ENCODE data around the gene SYNC.

Gene SYNC

DNA sequence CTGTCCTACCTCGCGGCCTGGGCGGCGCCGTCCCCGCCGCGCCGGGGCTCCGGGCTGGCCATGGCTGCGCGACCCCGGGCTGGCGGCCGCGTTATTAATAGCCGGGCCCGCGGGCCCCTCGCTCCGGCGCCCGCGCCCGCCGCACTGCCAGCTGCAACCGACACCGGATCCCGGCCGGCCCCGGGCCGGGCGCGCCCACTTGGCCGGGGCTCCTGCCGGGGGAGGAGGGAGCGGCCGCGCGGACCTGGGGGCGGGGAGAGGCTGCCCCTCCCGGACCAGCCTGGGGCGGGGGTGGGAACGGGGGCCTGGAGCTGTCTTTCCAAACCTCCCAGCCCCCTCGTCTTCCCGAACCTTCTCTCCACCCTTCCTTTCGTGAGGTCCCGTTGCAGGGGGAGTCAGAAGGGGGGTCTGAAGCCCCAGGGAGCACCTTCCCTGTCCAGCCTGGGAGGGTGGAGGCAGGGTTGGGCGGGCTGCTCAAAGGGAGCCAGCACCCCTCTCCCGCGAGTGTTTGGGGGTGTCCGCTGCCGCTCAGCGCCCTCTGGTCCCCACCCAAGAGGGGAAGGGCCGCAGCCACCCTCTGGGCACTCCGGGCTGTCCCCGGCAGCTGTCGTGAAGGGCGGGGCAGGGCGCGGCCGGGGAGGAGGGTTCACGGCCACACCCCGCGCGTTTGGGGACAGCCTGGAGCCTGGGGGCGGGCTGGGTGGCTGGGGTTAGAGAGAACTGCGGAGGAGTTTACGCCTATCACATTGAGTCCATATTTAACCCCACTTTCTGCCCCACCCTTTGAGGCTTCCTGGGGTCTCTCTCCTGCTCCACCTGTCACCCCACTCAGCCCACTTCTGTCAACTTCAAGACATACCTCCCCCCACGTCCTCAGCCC lies at the start of gene SYNC:
SYNC (minus strand) TSS at position 172 of the 880 bp plus-strand sequence; CDS start at position 62, 110 bp downstream.
- Histone ChIP-seq H3K9me3 (ENCODE audit: control insufficient read depth in 1 of 2, low read length in 2 of 2) (no peaks in the 10 kb centered on the region), H3K4me1 (ENCODE audit: control insufficient read depth in 1 of 2, insufficient read depth in 2 of 2, low read length in 2 of 2) (peaks cover 20 to 30% of the 10 kb centered on the region in 2 donors), H3K4me3 (ENCODE audit: low read depth in 1 of 2, low read length in 2 of 2) (peak within 1 kb of the TSS; percentile 66 to 77), H3K9ac (ENCODE audit: low read depth in 1 of 2, low read length in 2 of 2) (peak within 1 kb of the TSS; percentile 69 to 71), H3K27ac (ENCODE audit: low read depth, low read length) (peak within 1 kb of the TSS; percentile 42), H3K36me3 (ENCODE audit: control insufficient read depth in 1 of 2, insufficient read depth in 2 of 2, low read length in 2 of 2) (no peaks in the 10 kb centered on the region), H3K27me3 (ENCODE audit: control insufficient read depth in 1 of 2, insufficient read depth in 2 of 2, low read length in 2 of 2) (no peaks in the 10 kb centered on the region)

DNA sequence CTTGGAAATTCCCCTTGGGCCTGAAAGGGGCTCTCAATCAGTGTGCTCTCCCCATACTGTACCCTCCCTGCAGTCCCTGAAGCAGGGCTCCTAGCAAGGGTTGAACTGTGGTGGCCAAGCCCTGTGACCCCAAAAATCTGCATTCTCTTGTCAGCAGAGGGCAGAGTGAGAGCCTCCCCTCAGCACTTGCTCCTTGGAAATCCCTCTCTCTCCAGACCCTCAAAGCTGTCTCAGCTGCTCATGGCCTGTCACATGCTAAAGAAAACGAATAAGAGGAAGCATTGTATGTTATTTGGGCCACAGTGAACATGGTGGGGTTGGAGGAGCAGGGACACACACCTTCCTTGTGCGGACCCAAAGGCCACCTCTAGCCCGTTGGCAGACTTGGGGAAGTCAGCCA lies 47.2 kb upstream of the SYNC start:
- Histone ChIP-seq H3K27ac (ENCODE audit: low read depth, low read length) (no peak overlapping the region), H3K27me3 (ENCODE audit: control insufficient read depth in 1 of 2, insufficient read depth in 2 of 2, low read length in 2 of 2) (no peaks in the 10 kb centered on the region), H3K4me3 (ENCODE audit: low read depth in 1 of 2, low read length in 2 of 2) (no peak overlapping the region), H3K36me3 (ENCODE audit: control insufficient read depth in 1 of 2, insufficient read depth in 2 of 2, low read length in 2 of 2) (peaks cover 0 to 12% of the 10 kb centered on the region in 2 donors), H3K9ac (ENCODE audit: low read depth in 1 of 2, low read length in 2 of 2) (no peak overlapping the region), H3K4me1 (ENCODE audit: control insufficient read depth in 1 of 2, insufficient read depth in 2 of 2, low read length in 2 of 2) (peaks cover 22 to 36% of the 10 kb centered on the region in 2 donors), H3K9me3 (ENCODE audit: control insufficient read depth in 1 of 2, low read length in 2 of 2) (no peaks in the 10 kb centered on the region)

DNA sequence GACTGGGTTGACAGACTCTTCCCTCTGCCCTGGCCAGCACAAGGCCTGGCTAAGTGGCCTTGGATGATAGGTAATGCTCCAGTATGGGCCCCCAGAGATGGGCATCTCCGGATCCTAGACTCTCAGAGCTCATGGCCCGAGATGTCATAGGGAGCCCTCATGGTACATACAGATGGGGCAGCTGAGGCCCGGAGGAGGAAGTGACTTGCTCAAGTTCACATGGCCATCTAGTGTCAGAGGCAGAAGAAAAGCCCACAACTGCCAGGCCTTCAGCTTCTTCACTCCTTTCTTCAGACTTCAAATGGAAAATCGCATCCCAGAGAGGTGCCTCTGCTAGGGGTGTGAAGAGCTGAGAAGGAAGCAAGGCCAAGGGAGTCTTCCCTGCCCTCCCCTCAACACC lies 46.8 kb upstream of the SYNC start:
- Histone ChIP-seq H3K9me3 (ENCODE audit: control insufficient read depth in 1 of 2, low read length in 2 of 2) (no peaks in the 10 kb centered on the region), H3K9ac (ENCODE audit: low read depth in 1 of 2, low read length in 2 of 2) (no peak overlapping the region), H3K4me1 (ENCODE audit: control insufficient read depth in 1 of 2, insufficient read depth in 2 of 2, low read length in 2 of 2) (peaks cover 24 to 36% of the 10 kb centered on the region in 2 donors), H3K27me3 (ENCODE audit: control insufficient read depth in 1 of 2, insufficient read depth in 2 of 2, low read length in 2 of 2) (no peaks in the 10 kb centered on the region), H3K27ac (ENCODE audit: low read depth, low read length) (no peak overlapping the region), H3K36me3 (ENCODE audit: control insufficient read depth in 1 of 2, insufficient read depth in 2 of 2, low read length in 2 of 2) (peaks cover 0 to 12% of the 10 kb centered on the region in 2 donors), H3K4me3 (ENCODE audit: low read depth in 1 of 2, low read length in 2 of 2) (no peak overlapping the region)

- Histone ChIP-seq H3K27ac (ENCODE audit: low read depth, low read length) (no peak overlapping the region), H3K4me3 (ENCODE audit: low read depth in 1 of 2, low read length in 2 of 2) (no peak overlapping the region), H3K36me3 (ENCODE audit: control insufficient read depth in 1 of 2, insufficient read depth in 2 of 2, low read length in 2 of 2) (peaks cover 0 to 12% of the 10 kb centered on the region in 2 donors), H3K9me3 (ENCODE audit: control insufficient read depth in 1 of 2, low read length in 2 of 2) (no peaks in the 10 kb centered on the region), H3K9ac (ENCODE audit: low read depth in 1 of 2, low read length in 2 of 2) (no peak overlapping the region), H3K27me3 (ENCODE audit: control insufficient read depth in 1 of 2, insufficient read depth in 2 of 2, low read length in 2 of 2) (no peaks in the 10 kb centered on the region), H3K4me1 (ENCODE audit: control insufficient read depth in 1 of 2, insufficient read depth in 2 of 2, low read length in 2 of 2) (peaks cover 22 to 37% of the 10 kb centered on the region in 2 donors)
Measured at GRCh38 chr1:32748926-32749325, 46.4 kb upstream of the SYNC start.

GRCh38 chr1:32748348-32748747 lies 45.8 kb upstream of the SYNC start:
- Histone ChIP-seq H3K9me3 (ENCODE audit: control insufficient read depth in 1 of 2, low read length in 2 of 2) (no peaks in the 10 kb centered on the region), H3K27me3 (ENCODE audit: control insufficient read depth in 1 of 2, insufficient read depth in 2 of 2, low read length in 2 of 2) (no peaks in the 10 kb centered on the region), H3K27ac (ENCODE audit: low read depth, low read length) (no peak overlapping the region), H3K9ac (ENCODE audit: low read depth in 1 of 2, low read length in 2 of 2) (no peak overlapping the region), H3K36me3 (ENCODE audit: control insufficient read depth in 1 of 2, insufficient read depth in 2 of 2, low read length in 2 of 2) (peaks cover 0 to 12% of the 10 kb centered on the region in 2 donors), H3K4me3 (ENCODE audit: low read depth in 1 of 2, low read length in 2 of 2) (no peak overlapping the region), H3K4me1 (ENCODE audit: control insufficient read depth in 1 of 2, insufficient read depth in 2 of 2, low read length in 2 of 2) (peaks cover 23 to 41% of the 10 kb centered on the region in 2 donors)

DNA sequence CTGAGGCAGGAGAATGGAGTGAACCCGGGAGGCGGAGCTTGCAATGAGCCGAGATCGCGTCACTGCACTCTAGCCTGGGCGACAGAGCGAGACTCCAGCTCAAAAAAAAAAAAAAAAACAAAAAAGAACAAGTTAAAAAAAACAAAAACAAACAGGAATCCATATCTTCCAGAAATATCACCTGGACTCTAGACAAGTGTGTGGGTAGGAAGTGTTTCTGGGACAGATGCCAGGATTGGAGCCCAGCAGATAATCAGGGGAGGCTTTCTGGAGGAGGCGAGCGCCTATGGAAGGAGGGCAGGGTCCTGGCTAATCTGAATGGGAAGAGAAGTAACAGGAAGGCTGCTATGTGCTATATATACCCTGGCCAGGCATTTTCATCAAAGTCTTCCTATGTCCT lies 43.6 kb upstream of the SYNC start:
- H3K27me3 ChIP-seq (ENCODE audit: control insufficient read depth in 1 of 2, insufficient read depth in 2 of 2, low read length in 2 of 2): no peaks in the 10 kb centered on the region
- H3K27ac ChIP-seq (ENCODE audit: low read depth, low read length): no peak overlapping the region
- H3K36me3 ChIP-seq (ENCODE audit: control insufficient read depth in 1 of 2, insufficient read depth in 2 of 2, low read length in 2 of 2): peaks cover 0 to 12% of the 10 kb centered on the region in 2 donors
- no peaks in the 10 kb centered on the region for H3K9me3 ChIP-seq (ENCODE audit: control insufficient read depth in 1 of 2, low read length in 2 of 2)
- no peak overlapping the region for H3K9ac ChIP-seq (ENCODE audit: low read depth in 1 of 2, low read length in 2 of 2)
- peaks cover 28 to 40% of the 10 kb centered on the region in 2 donors for H3K4me1 ChIP-seq (ENCODE audit: control insufficient read depth in 1 of 2, insufficient read depth in 2 of 2, low read length in 2 of 2)
- H3K4me3 ChIP-seq (ENCODE audit: low read depth in 1 of 2, low read length in 2 of 2): no peak overlapping the region

- Histone ChIP-seq H3K4me1 (ENCODE audit: control insufficient read depth in 1 of 2, insufficient read depth in 2 of 2, low read length in 2 of 2) (peaks cover 37 to 43% of the 10 kb centered on the region in 2 donors), H3K36me3 (ENCODE audit: control insufficient read depth in 1 of 2, insufficient read depth in 2 of 2, low read length in 2 of 2) (peaks cover 0 to 12% of the 10 kb centered on the region in 2 donors), H3K9me3 (ENCODE audit: control insufficient read depth in 1 of 2, low read length in 2 of 2) (no peaks in the 10 kb centered on the region), H3K27me3 (ENCODE audit: control insufficient read depth in 1 of 2, insufficient read depth in 2 of 2, low read length in 2 of 2) (no peaks in the 10 kb centered on the region), H3K4me3 (ENCODE audit: low read depth in 1 of 2, low read length in 2 of 2) (peak overlapping the region; percentile 84 to 92), H3K27ac (ENCODE audit: low read depth, low read length) (peak overlapping the region; percentile 97), H3K9ac (ENCODE audit: low read depth in 1 of 2, low read length in 2 of 2) (peak overlapping the region in 1 of 2 donors; percentile 98)
Measured at GRCh38 chr1:32744071-32744425, 41.5 kb upstream of the SYNC start.

DNA sequence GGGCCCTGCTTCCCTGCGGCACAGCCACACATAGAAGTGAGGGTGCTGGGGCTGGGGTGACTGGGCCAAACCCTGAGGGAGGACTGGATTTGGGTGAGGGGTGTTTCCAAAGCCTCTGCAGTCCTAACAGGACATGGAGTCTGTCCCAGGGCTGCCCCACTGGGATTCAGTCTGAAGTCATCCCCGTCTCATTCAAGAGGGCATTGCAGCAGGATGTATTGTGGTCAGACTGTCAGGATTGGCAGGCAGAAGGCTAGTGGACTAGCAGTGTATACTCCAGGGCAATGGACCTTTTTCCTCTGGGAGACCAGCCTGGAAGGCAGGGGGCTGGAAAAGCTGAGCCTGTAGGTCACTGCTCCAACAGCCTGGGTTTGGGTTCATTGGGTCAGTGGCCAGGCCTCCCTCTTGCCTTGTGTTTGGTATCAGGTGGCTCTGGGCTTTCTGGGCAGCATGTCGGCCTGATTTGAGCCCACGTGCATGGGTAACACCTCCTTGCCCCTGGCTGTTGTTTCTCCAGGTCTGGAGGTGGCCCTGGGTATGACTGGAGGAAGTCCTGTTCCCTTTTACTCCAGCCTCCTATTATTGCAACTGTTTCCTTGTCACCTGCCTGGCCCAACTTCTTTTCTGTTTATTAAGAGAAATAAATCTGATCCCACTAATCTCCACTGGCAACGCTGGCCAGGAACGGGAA lies 41.0 kb upstream of the SYNC start:
- Histone ChIP-seq H3K9me3 (ENCODE audit: control insufficient read depth in 1 of 2, low read length in 2 of 2) (no peaks in the 10 kb centered on the region), H3K36me3 (ENCODE audit: control insufficient read depth in 1 of 2, insufficient read depth in 2 of 2, low read length in 2 of 2) (peaks cover 0 to 12% of the 10 kb centered on the region in 2 donors), H3K4me3 (ENCODE audit: low read depth in 1 of 2, low read length in 2 of 2) (peak overlapping the region; percentile 84 to 92), H3K4me1 (ENCODE audit: control insufficient read depth in 1 of 2, insufficient read depth in 2 of 2, low read length in 2 of 2) (peaks cover 37 to 38% of the 10 kb centered on the region in 2 donors), H3K27ac (ENCODE audit: low read depth, low read length) (peak overlapping the region; percentile 97), H3K27me3 (ENCODE audit: control insufficient read depth in 1 of 2, insufficient read depth in 2 of 2, low read length in 2 of 2) (no peaks in the 10 kb centered on the region), H3K9ac (ENCODE audit: low read depth in 1 of 2, low read length in 2 of 2) (peak overlapping the region; percentile 97 to 98)

- Histone ChIP-seq H3K27ac (ENCODE audit: low read depth, low read length) (peak overlapping the region; percentile 97), H3K4me1 (ENCODE audit: control insufficient read depth in 1 of 2, insufficient read depth in 2 of 2, low read length in 2 of 2) (peaks cover 34 to 39% of the 10 kb centered on the region in 2 donors), H3K9me3 (ENCODE audit: control insufficient read depth in 1 of 2, low read length in 2 of 2) (no peaks in the 10 kb centered on the region), H3K36me3 (ENCODE audit: control insufficient read depth in 1 of 2, insufficient read depth in 2 of 2, low read length in 2 of 2) (peaks cover 0 to 9% of the 10 kb centered on the region in 2 donors), H3K4me3 (ENCODE audit: low read depth in 1 of 2, low read length in 2 of 2) (peak overlapping the region; percentile 84 to 92), H3K9ac (ENCODE audit: low read depth in 1 of 2, low read length in 2 of 2) (peak overlapping the region; percentile 97 to 98), H3K27me3 (ENCODE audit: control insufficient read depth in 1 of 2, insufficient read depth in 2 of 2, low read length in 2 of 2) (no peaks in the 10 kb centered on the region)
Measured at GRCh38 chr1:32742956-32743355, 40.4 kb upstream of the SYNC start.
